ENCODE measurements around the gene PCP4. TPM values are rescaled to one million over a fixed set of nuclear protein-coding genes. Genes with fewer than 3 reads are reported as not detected.

PCP4 gene
- total RNA-seq, 1 experiment from 2014 or later, result 1.6 TPM

DNA sequence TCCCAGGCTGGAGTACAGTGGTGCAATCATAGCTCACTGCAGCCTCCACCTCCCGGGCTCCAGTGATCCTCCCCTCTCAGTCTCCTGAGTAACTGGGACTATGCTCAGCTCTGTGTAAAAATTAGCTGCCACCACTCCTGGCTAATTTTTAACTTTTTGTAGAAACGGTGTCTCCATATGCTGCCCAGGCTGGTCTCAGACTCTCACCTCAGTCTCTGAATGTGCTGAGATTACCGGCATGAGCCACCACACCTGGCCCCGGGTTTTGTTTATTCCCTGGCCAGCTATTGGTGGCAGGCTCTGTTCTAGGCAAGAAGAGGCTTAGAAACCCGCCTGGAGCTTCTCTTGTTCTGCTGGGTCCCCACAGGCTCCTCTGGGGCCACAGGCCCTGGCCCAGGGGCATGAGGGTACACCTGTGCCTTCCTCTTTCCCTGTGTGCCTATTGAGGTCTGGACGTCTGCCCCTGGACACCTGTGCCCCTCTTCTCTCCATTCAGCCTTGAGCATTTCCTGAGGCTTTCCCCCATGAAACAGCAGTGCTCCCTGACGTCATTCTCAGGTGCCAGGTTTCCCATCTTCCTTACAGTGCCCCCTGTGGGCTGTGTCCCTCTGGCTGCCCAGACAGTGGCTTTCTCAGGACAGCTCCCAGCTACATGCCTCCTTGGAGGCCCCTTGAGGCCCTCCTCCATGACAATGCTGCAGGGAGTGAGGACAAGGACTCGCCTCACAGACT is 57.5 kb downstream of the PCP4 start:
- Mint-ChIP-seq H3K27ac (peak overlapping the region; percentile 82; the same call in 1 of the 2 replicates), H3K36me3 (no peaks in the 10 kb centered on the region), H3K27me3 (ENCODE audit: low read depth) (no peaks in the 10 kb centered on the region), H3K9me3 (no peaks in the 10 kb centered on the region), H3K4me3 (no peak overlapping the region), H3K4me1 (peaks cover 15% of the 10 kb centered on the region)
- ChIA-PET POLR2A (no interaction called here), CTCF (interaction anchor here (1.0 to 2.4 kb wide), 5 partner anchors 16 to 196 kb away, joined by 3 to 14 read pairs (median 4); partner anchors contain the start of gene PCP4)
- no peak for TF ChIP-seq ZNF396 (CRISPR knock-in tag; IDR thresholded peaks at IDR 0.05; ENCODE audit: borderline replicate concordance)
- TF ChIP-seq NR2C2 (CRISPR knock-in tag; IDR thresholded peaks at IDR 0.05), result no peak
- TF ChIP-seq NFYB (CRISPR knock-in tag; conservative IDR thresholded peaks at IDR 0.05; ENCODE audit: low read depth), result no peak
- TF ChIP-seq NR1H2 (CRISPR knock-in tag; IDR thresholded peaks at IDR 0.05), result no peak
- no peak for TF ChIP-seq MAX (CRISPR knock-in tag; IDR thresholded peaks at IDR 0.05)
- no peak for TF ChIP-seq AR (CRISPR knock-in tag; IDR thresholded peaks at IDR 0.05)
- no peak for TF ChIP-seq ARID4B (CRISPR knock-in tag; IDR thresholded peaks at IDR 0.05; ENCODE audit: borderline replicate concordance)
- no peak for TF ChIP-seq RELA (CRISPR knock-in tag; IDR thresholded peaks at IDR 0.05; ENCODE audit: borderline replicate concordance)
- TF ChIP-seq NR3C1 (CRISPR knock-in tag; conservative IDR thresholded peaks at IDR 0.05; ENCODE audit: low read depth), result no peak
- no peak for TF ChIP-seq EMX1 (CRISPR knock-in tag; IDR thresholded peaks at IDR 0.05)
- no peak for TF ChIP-seq SOX15 (CRISPR knock-in tag; IDR thresholded peaks at IDR 0.05)
- TF ChIP-seq TP53 (CRISPR knock-in tag; IDR thresholded peaks at IDR 0.05), result no peak
- no peak for TF ChIP-seq MLX (CRISPR knock-in tag; IDR thresholded peaks at IDR 0.05)
- DNase-seq (ENCODE audit: low spot score), result peak; percentile 47
- ATAC-seq, result peak; percentile 81

- ATAC-seq, result peak; percentile 57
- ChIA-PET POLR2A (no interaction called here), CTCF (interaction anchor here (1.1 kb wide), 1 partner anchor 19 kb away, joined by 3 read pairs; no protein-coding TSS in a partner anchor)
- DNase-seq (ENCODE audit: low spot score), result no peak
- no peaks in the 10 kb centered on the region for H3K27me3 Mint-ChIP-seq (ENCODE audit: low read depth)
- H3K27ac Mint-ChIP-seq, result no peak overlapping the region
- H3K4me1 Mint-ChIP-seq, result peaks cover 15% of the 10 kb centered on the region
- H3K36me3 Mint-ChIP-seq, result no peaks in the 10 kb centered on the region
- H3K9me3 Mint-ChIP-seq, result no peaks in the 10 kb centered on the region
- no peak overlapping the region for H3K4me3 Mint-ChIP-seq
- TF ChIP-seq ZNF121 (CRISPR knock-in tag; IDR thresholded peaks at IDR 0.05) (no peak), NR2C2 (CRISPR knock-in tag; IDR thresholded peaks at IDR 0.05) (no peak), TEAD1 (CRISPR knock-in tag; IDR thresholded peaks at IDR 0.05) (no peak), PREB (CRISPR knock-in tag; IDR thresholded peaks at IDR 0.05; ENCODE audit: borderline replicate concordance) (no peak), CREM (CRISPR knock-in tag; IDR thresholded peaks at IDR 0.05) (no peak), ZNF396 (CRISPR knock-in tag; IDR thresholded peaks at IDR 0.05; ENCODE audit: borderline replicate concordance) (no peak), TP53 (CRISPR knock-in tag; IDR thresholded peaks at IDR 0.05) (no peak), GRHL2 (CRISPR knock-in tag; IDR thresholded peaks at IDR 0.05; ENCODE audit: insufficient replicate concordance, severe bottlenecking) (no peak), PRRX2 (CRISPR knock-in tag; IDR thresholded peaks at IDR 0.05) (no peak), NFYB (CRISPR knock-in tag; conservative IDR thresholded peaks at IDR 0.05; ENCODE audit: low read depth) (no peak), ZNF232 (CRISPR knock-in tag; IDR thresholded peaks at IDR 0.05) (no peak), ZBTB21 (CRISPR knock-in tag; IDR thresholded peaks at IDR 0.05; ENCODE audit: borderline replicate concordance) (no peak)
- TF ChIP-seq, protein P1, sequence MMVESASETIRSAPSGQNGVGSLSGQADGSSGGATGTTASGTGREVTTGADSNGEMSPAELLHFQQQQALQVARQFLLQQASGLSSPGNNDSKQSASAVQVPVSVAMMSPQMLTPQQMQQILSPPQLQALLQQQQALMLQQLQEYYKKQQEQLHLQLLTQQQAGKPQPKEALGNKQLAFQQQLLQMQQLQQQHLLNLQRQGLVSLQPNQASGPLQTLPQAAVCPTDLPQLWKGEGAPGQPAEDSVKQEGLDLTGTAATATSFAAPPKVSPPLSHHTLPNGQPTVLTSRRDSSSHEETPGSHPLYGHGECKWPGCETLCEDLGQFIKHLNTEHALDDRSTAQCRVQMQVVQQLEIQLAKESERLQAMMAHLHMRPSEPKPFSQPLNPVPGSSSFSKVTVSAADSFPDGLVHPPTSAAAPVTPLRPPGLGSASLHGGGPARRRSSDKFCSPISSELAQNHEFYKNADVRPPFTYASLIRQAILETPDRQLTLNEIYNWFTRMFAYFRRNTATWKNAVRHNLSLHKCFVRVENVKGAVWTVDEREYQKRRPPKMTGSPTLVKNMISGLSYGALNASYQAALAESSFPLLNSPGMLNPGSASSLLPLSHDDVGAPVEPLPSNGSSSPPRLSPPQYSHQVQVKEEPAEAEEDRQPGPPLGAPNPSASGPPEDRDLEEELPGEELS (CRISPR knock-in tag; IDR thresholded peaks at IDR 0.05), result no peak
Measured at GRCh38 chr21:39927304-39927886, 60.2 kb downstream of the PCP4 start.
